Colonic mucosa (tissue), 4 donors: ENCODE measurements around the gene PTPRF. TPM values are rescaled to one million over a fixed set of nuclear protein-coding genes. Genes with fewer than 3 reads are reported as not detected.

Source experiments
- DNase-seq: peaks from one replicate; pipeline ENCODE4 v3.0.0-alpha.2; 2020
- H3K27ac ChIP-seq: fragments of 200-600 bp; one replicate; pipeline ENCODE4 v1.8.0; 2021
- H3K27me3 ChIP-seq: fragments of 200-600 bp; one replicate; pipeline ENCODE4 v1.8.0; 2021
- H3K36me3 ChIP-seq: fragments of 200-600 bp; one replicate; pipeline ENCODE4 v1.8.0; 2021
- H3K4me1 ChIP-seq: fragments of 200-600 bp; one replicate; pipeline ENCODE4 v1.8.0; 2021; ENCODE audit warnings: mild to moderate bottlenecking
- H3K4me3 ChIP-seq: fragments of 200-600 bp; one replicate; pipeline ENCODE4 v1.8.0; 2021
- H3K9ac ChIP-seq, 2 donors: one replicate each; pipeline ENCODE4 v1.7.0; 2013; ENCODE audit warnings: control low read depth in 2 of 2, low read depth in 2 of 2, low read length in 2 of 2
- H3K9me3 ChIP-seq: fragments of 200-600 bp; one replicate; pipeline ENCODE4 v1.8.0; 2021
- CTCF ChIP-seq: fragments of 200-600 bp; IDR thresholded peaks from one replicate; pipeline ENCODE4 v1.8.0; 2022; ENCODE audit warnings: antibody characterized with exemption, mild to moderate bottlenecking
- intact Hi-C: fragments of 100-400 bp; cut with DNase I; formaldehyde crosslinking; loops from one replicate; pipeline ENCODE4 v1.14.1; 2022
- total RNA-seq, 2 donors: library from RNA; stranded (reverse); fragmentation: NEBNext Ultra II Directional in 1 of 2; extraction: Animal tissue kit (Norgen Biotek cat#: 25700) in 1 of 2; gene quantifications; one replicate each; pipeline ENCODE4 v1.2.1, GENCODE V29; 2021
- donor health status: healthy.
- donor health status: DM: no; HTN: no; CAD: no.
- donor health status: DM: no; HTN: no; CAD: no.

Gene PTPRF
- total RNA-seq, 2 donors from 2014 or later, result 351 to 449 TPM

- H3K9ac ChIP-seq, result no peak overlapping the region
- no peak overlapping the region for H3K4me3 ChIP-seq
- no peak overlapping the region for H3K27ac ChIP-seq
- no peak for TF ChIP-seq CTCF
- no peak for DNase-seq
- no peaks in the 10 kb centered on the region for H3K4me1 ChIP-seq
- intact Hi-C loops, result no loop called here
- no peaks in the 10 kb centered on the region for H3K27me3 ChIP-seq
- no peaks in the 10 kb centered on the region for H3K9me3 ChIP-seq
- peaks cover 9% of the 10 kb centered on the region for H3K36me3 ChIP-seq
Measured at GRCh38 chr1:43622901-43623780, 92.5 kb downstream of the PTPRF start.

- no peak overlapping the region for H3K4me3 ChIP-seq
- no peak overlapping the region for H3K27ac ChIP-seq
- H3K9me3 ChIP-seq, result no peaks in the 10 kb centered on the region
- H3K9ac ChIP-seq, result no peak overlapping the region
- no peaks in the 10 kb centered on the region for H3K4me1 ChIP-seq
- intact Hi-C loops, result no loop called here
- no peaks in the 10 kb centered on the region for H3K27me3 ChIP-seq
- H3K36me3 ChIP-seq, result peaks cover 6% of the 10 kb centered on the region
- no peak for TF ChIP-seq CTCF
- DNase-seq, result no peak
Measured at GRCh38 chr1:43625063-43625780, 94.5 kb downstream of the PTPRF start.

- H3K27ac ChIP-seq, result no peak overlapping the region
- no peak for TF ChIP-seq CTCF
- H3K36me3 ChIP-seq, result no peaks in the 10 kb centered on the region
- H3K9ac ChIP-seq, result no peak overlapping the region
- H3K9me3 ChIP-seq, result no peaks in the 10 kb centered on the region
- DNase-seq, result no peak
- H3K27me3 ChIP-seq, result no peaks in the 10 kb centered on the region
- intact Hi-C loops, result no loop called here
- H3K4me3 ChIP-seq, result no peak overlapping the region
- no peaks in the 10 kb centered on the region for H3K4me1 ChIP-seq
Measured at GRCh38 chr1:43632135-43632670, 101.5 kb downstream of the PTPRF start.

- Histone ChIP-seq H3K4me1 (no peaks in the 10 kb centered on the region), H3K9me3 (no peaks in the 10 kb centered on the region), H3K4me3 (no peak overlapping the region), H3K27ac (no peak overlapping the region), H3K36me3 (no peaks in the 10 kb centered on the region), H3K27me3 (no peaks in the 10 kb centered on the region), H3K9ac (no peak overlapping the region)
- no peak for DNase-seq
- intact Hi-C loops, result no loop called here
- no peak for TF ChIP-seq CTCF
Measured at GRCh38 chr1:43634721-43635120, 104.0 kb downstream of the PTPRF start.

- TF ChIP-seq CTCF, result no peak
- H3K9me3 ChIP-seq, result no peaks in the 10 kb centered on the region
- DNase-seq, result no peak
- no peaks in the 10 kb centered on the region for H3K27me3 ChIP-seq
- no peaks in the 10 kb centered on the region for H3K36me3 ChIP-seq
- intact Hi-C loops, result no loop called here
- no peak overlapping the region for H3K4me3 ChIP-seq
- H3K9ac ChIP-seq, result no peak overlapping the region
- no peak overlapping the region for H3K27ac ChIP-seq
- H3K4me1 ChIP-seq, result no peaks in the 10 kb centered on the region
Measured at GRCh38 chr1:43636006-43636641, 105.4 kb downstream of the PTPRF start.
